ENCODE measurements around the gene NFIA.

The NFIA gene

DNA sequence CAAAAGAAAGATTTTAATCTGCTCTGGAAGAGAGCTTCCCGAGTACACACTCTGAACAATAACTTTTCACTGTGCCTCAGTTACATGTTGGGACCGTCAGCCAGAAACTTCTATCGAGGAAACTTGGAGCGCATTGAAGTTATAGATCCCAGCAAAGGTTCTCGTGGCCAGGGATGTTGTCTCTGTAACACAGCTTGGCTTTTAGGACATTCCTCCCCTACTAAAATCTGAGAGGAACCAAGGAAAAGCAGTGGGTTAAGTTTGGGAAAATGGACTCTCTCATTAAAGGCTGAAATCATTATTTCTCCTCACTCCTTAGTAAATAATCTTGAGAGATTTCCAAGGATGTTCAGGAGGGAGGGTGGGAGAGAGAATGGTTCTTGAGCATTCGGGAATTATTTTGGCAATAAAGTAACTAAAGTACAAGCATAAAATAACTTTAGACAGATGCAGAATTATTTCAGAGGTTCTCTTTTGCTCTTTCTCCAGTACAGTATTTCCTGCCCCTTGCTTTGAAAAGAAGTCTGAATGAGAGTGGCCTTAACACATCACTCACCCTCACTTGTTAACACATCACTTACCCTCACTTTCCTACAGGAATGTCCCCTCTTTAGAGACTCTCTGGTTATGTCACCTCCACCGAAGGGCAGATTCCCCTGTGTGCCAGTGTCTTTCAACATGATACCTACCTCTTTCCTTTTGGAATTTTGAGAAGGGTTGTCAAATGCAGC is 1.8 kb upstream of the NFIA start:
- Histone ChIP-seq H3K9ac (ENCODE audit: low read length) (peak overlapping the region; percentile 50), H3K27ac (ENCODE audit: low read depth, low read length) (peak overlapping the region; percentile 85), H3K9me3 (ENCODE audit: low read length) (no peaks in the 10 kb centered on the region), H3K4me1 (ENCODE audit: insufficient read depth, low read length) (peaks cover 32% of the 10 kb centered on the region), H3K27me3 (ENCODE audit: control insufficient read depth in 1 of 2, insufficient read depth in 2 of 2, low read length in 2 of 2) (no peaks in the 10 kb centered on the region), H3K36me3 (ENCODE audit: insufficient read depth, low read length) (no peaks in the 10 kb centered on the region), H3K4me3 (ENCODE audit: low read depth in 1 of 2, low read length in 2 of 2) (peak overlapping the region in 1 of 2 donors; percentile 77)

- Histone ChIP-seq H3K36me3 (ENCODE audit: insufficient read depth, low read length) (no peaks in the 10 kb centered on the region), H3K4me3 (ENCODE audit: low read depth in 1 of 2, low read length in 2 of 2) (peak overlapping the region; percentile 52 to 77), H3K27ac (ENCODE audit: low read depth, low read length) (peak overlapping the region; percentile 85), H3K9ac (ENCODE audit: low read length) (peak overlapping the region; percentile 50), H3K9me3 (ENCODE audit: low read length) (no peaks in the 10 kb centered on the region), H3K4me1 (ENCODE audit: insufficient read depth, low read length) (peaks cover 36% of the 10 kb centered on the region), H3K27me3 (ENCODE audit: control insufficient read depth in 1 of 2, insufficient read depth in 2 of 2, low read length in 2 of 2) (no peaks in the 10 kb centered on the region)
Observed at GRCh38 chr1:61081144-61081685, 1.1 kb upstream of the NFIA start.

GRCh38 chr1:61081686-61082310 is 563 bp upstream of the NFIA start:
- no peaks in the 10 kb centered on the region for H3K9me3 ChIP-seq (ENCODE audit: low read length)
- H3K27ac ChIP-seq (ENCODE audit: low read depth, low read length): peak overlapping the region; percentile 85
- H3K36me3 ChIP-seq (ENCODE audit: insufficient read depth, low read length): no peaks in the 10 kb centered on the region
- peak overlapping the region; percentile 50 for H3K9ac ChIP-seq (ENCODE audit: low read length)
- H3K4me1 ChIP-seq (ENCODE audit: insufficient read depth, low read length): peaks cover 36% of the 10 kb centered on the region
- no peaks in the 10 kb centered on the region for H3K27me3 ChIP-seq (ENCODE audit: control insufficient read depth in 1 of 2, insufficient read depth in 2 of 2, low read length in 2 of 2)
- peak overlapping the region; percentile 52 to 77 for H3K4me3 ChIP-seq (ENCODE audit: low read depth in 1 of 2, low read length in 2 of 2)

- Histone ChIP-seq H3K27me3 (ENCODE audit: control insufficient read depth in 1 of 2, insufficient read depth in 2 of 2, low read length in 2 of 2) (no peaks in the 10 kb centered on the region), H3K4me1 (ENCODE audit: insufficient read depth, low read length) (peaks cover 43% of the 10 kb centered on the region), H3K27ac (ENCODE audit: low read depth, low read length) (peak overlapping the region; percentile 93)
Observed at GRCh38 chr1:61083013-61083806, 849 bp downstream of the NFIA start.

DNA sequence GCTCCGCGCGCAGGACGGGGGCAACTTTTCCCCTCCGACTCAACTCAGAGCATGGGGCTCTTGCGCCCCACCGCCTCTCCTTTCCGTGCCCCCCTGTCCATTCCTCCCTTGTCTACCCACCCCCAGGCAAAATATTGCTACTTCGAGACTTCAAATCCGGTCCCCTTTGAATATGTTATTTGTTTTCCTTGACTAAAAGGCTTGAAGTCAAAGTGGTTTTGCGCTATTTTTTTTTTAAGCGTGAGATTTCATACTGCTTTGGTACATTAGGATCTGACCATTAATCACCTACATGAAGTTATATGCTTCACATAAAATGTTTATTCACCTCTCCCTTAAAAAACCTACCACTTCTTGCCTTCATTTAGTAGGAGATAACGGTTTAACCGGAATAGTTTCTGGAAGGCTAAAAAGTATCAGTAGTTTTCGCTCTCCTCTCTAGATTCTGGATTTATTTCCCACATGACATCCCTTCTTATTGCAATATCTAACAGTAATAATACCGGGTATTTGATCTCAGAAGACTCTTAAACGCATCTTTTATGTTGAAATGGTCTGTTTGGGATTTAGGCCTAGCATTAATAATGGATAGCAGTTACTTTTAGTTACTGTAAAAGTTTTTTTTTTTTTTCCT is 1.6 kb downstream of the NFIA start:
- H3K4me1 ChIP-seq (ENCODE audit: insufficient read depth, low read length): peaks cover 41% of the 10 kb centered on the region
- H3K27me3 ChIP-seq (ENCODE audit: control insufficient read depth in 1 of 2, insufficient read depth in 2 of 2, low read length in 2 of 2): no peaks in the 10 kb centered on the region
- peak overlapping the region; percentile 93 for H3K27ac ChIP-seq (ENCODE audit: low read depth, low read length)
- peak overlapping the region; percentile 56 to 90 for H3K4me3 ChIP-seq (ENCODE audit: low read depth in 1 of 2, low read length in 2 of 2)
- H3K9ac ChIP-seq (ENCODE audit: low read length): peak overlapping the region; percentile 76
- peaks cover 9% of the 10 kb centered on the region for H3K36me3 ChIP-seq (ENCODE audit: insufficient read depth, low read length)
- no peaks in the 10 kb centered on the region for H3K9me3 ChIP-seq (ENCODE audit: low read length)

More at GRCh38 chr1:61083013-61083806, 849 bp downstream of the NFIA start:
- Histone ChIP-seq H3K9me3 (ENCODE audit: low read length) (no peaks in the 10 kb centered on the region), H3K9ac (ENCODE audit: low read length) (peak overlapping the region; percentile 76), H3K36me3 (ENCODE audit: insufficient read depth, low read length) (peaks cover 2% of the 10 kb centered on the region), H3K4me3 (ENCODE audit: low read depth in 1 of 2, low read length in 2 of 2) (peak overlapping the region; percentile 56 to 90)

- H3K27ac ChIP-seq (ENCODE audit: low read depth, low read length): peak overlapping the region; percentile 93
- H3K9ac ChIP-seq (ENCODE audit: low read length): peak overlapping the region; percentile 76
- H3K36me3 ChIP-seq (ENCODE audit: insufficient read depth, low read length): peaks cover 13% of the 10 kb centered on the region
- peaks cover 39% of the 10 kb centered on the region for H3K4me1 ChIP-seq (ENCODE audit: insufficient read depth, low read length)
- H3K9me3 ChIP-seq (ENCODE audit: low read length): no peaks in the 10 kb centered on the region
- H3K27me3 ChIP-seq (ENCODE audit: control insufficient read depth in 1 of 2, insufficient read depth in 2 of 2, low read length in 2 of 2): no peaks in the 10 kb centered on the region
- H3K4me3 ChIP-seq (ENCODE audit: low read depth in 1 of 2, low read length in 2 of 2): peak overlapping the region; percentile 56 to 90
Observed at GRCh38 chr1:61084491-61085031, 2.2 kb downstream of the NFIA start.

GRCh38 chr1:61085206-61085982 is 3.0 kb downstream of the NFIA start:
- Histone ChIP-seq H3K9me3 (ENCODE audit: low read length) (no peaks in the 10 kb centered on the region), H3K36me3 (ENCODE audit: insufficient read depth, low read length) (peaks cover 13% of the 10 kb centered on the region), H3K27ac (ENCODE audit: low read depth, low read length) (peak overlapping the region; percentile 93), H3K4me1 (ENCODE audit: insufficient read depth, low read length) (peaks cover 40% of the 10 kb centered on the region), H3K9ac (ENCODE audit: low read length) (peak overlapping the region; percentile 7), H3K4me3 (ENCODE audit: low read depth in 1 of 2, low read length in 2 of 2) (peak overlapping the region in 1 of 2 donors; percentile 56), H3K27me3 (ENCODE audit: control insufficient read depth in 1 of 2, insufficient read depth in 2 of 2, low read length in 2 of 2) (no peaks in the 10 kb centered on the region)

DNA sequence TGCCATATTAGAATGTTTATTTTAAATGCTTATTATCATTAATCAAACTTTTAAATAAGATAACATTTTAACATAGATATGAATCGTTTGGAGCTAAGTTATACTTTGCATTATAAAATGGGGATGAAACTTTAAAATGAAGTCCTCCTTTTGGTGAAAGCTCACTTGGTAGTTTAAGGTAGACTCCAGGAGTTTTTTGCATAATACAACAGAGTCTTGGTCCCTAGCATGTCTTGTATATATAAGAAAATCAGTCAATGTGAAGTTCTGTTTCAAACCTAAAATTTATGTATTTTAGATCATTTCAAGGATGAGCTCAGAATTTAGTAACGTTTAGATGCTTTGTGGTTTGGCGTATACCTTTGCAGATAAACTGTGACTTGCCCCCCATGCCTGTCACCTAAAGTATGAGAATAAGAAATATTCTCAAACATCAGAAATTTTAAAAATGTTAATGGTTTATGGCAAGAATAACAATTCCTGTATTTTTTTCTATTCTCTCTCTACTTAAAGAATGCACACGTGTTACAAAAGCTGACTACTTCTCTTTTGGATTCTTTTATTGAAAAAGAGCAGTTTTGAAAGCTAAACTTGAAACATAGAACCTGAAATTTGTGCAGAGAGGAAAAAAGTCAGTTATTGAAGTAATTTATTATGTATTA is 3.8 kb downstream of the NFIA start:
- H3K27ac ChIP-seq (ENCODE audit: low read depth, low read length): peak overlapping the region; percentile 25
- no peak overlapping the region for H3K4me3 ChIP-seq (ENCODE audit: low read depth in 1 of 2, low read length in 2 of 2)
- H3K36me3 ChIP-seq (ENCODE audit: insufficient read depth, low read length): peaks cover 13% of the 10 kb centered on the region
- no peaks in the 10 kb centered on the region for H3K27me3 ChIP-seq (ENCODE audit: control insufficient read depth in 1 of 2, insufficient read depth in 2 of 2, low read length in 2 of 2)
- no peak overlapping the region for H3K9ac ChIP-seq (ENCODE audit: low read length)
- H3K4me1 ChIP-seq (ENCODE audit: insufficient read depth, low read length): peaks cover 40% of the 10 kb centered on the region
- H3K9me3 ChIP-seq (ENCODE audit: low read length): no peaks in the 10 kb centered on the region

DNA sequence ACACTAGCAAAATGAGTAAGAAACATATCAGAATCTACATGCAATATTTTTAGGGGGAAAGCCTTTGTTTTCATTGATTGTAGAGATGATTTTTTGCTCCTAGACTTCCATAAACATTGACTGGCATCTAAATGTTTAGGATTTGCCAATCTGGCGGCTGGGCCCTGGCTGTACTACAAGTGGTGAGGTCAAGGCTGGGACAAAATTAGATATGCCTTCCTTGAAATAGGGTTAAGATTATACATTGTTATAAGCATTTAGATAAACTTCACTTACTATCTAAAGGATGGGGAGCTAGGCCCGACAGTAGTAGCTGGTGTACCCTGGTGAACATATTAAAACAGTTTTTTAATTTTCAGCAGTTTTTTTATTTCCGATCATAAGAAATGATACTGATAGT is 5.2 kb downstream of the NFIA start:
- Histone ChIP-seq H3K9me3 (ENCODE audit: low read length) (no peaks in the 10 kb centered on the region), H3K4me3 (ENCODE audit: low read depth in 1 of 2, low read length in 2 of 2) (no peak overlapping the region)

More for the DNA sequence above, 5.2 kb downstream of the NFIA start:
- Histone ChIP-seq H3K4me1 (ENCODE audit: insufficient read depth, low read length) (peaks cover 50% of the 10 kb centered on the region), H3K36me3 (ENCODE audit: insufficient read depth, low read length) (peaks cover 13% of the 10 kb centered on the region), H3K9ac (ENCODE audit: low read length) (peak overlapping the region; percentile 48), H3K27me3 (ENCODE audit: control insufficient read depth in 1 of 2, insufficient read depth in 2 of 2, low read length in 2 of 2) (no peaks in the 10 kb centered on the region), H3K27ac (ENCODE audit: low read depth, low read length) (peak overlapping the region; percentile 71)

All from muscle layer of colon (tissue), 2 donors.